A673 (cell line): Measurements from ENCODE around the gene DCP2.

Experiments
- CTCF ChIP-seq: fragments of 300-800, 200-600 bp; sonication (generic); conservative IDR thresholded peaks from 2 replicates; pipeline ENCODE4 v1.5.1; 2017; ENCODE audit warnings: low read depth, mild to moderate bottlenecking, antibody characterized with exemption, low read length, moderate library complexity, mixed read lengths
- EZH2 ChIP-seq: fragments of 200-600 bp; sonication (generic); IDR thresholded peaks from 2 replicates; pipeline ENCODE4 v1.6.1; 2017; ENCODE audit warnings: borderline replicate concordance, low read depth, mild to moderate bottlenecking, mixed read lengths, antibody characterized with exemption, low read length; ENCODE audit not compliant: poor library complexity, severe bottlenecking

- TF ChIP-seq CTCF (no peak), EZH2 (no peak)
Observed at GRCh38 chr5:113031104-113031503, 54.5 kb downstream of the DCP2 start.
